GM19035 (cell line): ENCODE results near the gene RAF1.
"Not testable (repeated sequence)": the region's sequence is repeated elsewhere in the genome, so short reads cannot be mapped to it uniquely, and the experiment has no call there.

Experiments
- ATAC-seq: cut with Tn5 transposase; IDR thresholded peaks from one replicate; pipeline ENCODE4 v1.9.1; 2021; ENCODE audit not compliant: unreplicated experiment

Gene RAF1

GRCh38 chr3:12663936-12664908 lies at the start of gene RAF1:
RAF1 (minus strand) TSS chr3:12664117; CDS start chr3:12618721, 45,396 bp downstream.
- ATAC-seq, result peak; percentile 93

- ATAC-seq, result no peak
Measured at GRCh38 chr3:12710062-12710461, 46.1 kb upstream of the RAF1 start.

- no peak for ATAC-seq
Measured at GRCh38 chr3:12709334-12709733, 45.4 kb upstream of the RAF1 start.

- no peak for ATAC-seq
Measured at GRCh38 chr3:12708584-12709192, 44.8 kb upstream of the RAF1 start.

- ATAC-seq, result no peak
Measured at GRCh38 chr3:12707449-12707848, 43.5 kb upstream of the RAF1 start.

GRCh38 chr3:12706504-12707253 lies 42.8 kb upstream of the RAF1 start:
- peak; percentile 90 for ATAC-seq

GRCh38 chr3:12705981-12706380 lies 42.1 kb upstream of the RAF1 start:
- no peak for ATAC-seq

GRCh38 chr3:12705374-12705926 lies 41.5 kb upstream of the RAF1 start:
- ATAC-seq, result no peak

- no peak for ATAC-seq
Measured at GRCh38 chr3:12702501-12702900, 38.6 kb upstream of the RAF1 start.

GRCh38 chr3:12701601-12702000 lies 37.7 kb upstream of the RAF1 start:
- ATAC-seq, result not testable (repeated sequence)

GRCh38 chr3:12700800-12701199 lies 36.9 kb upstream of the RAF1 start:
- no peak for ATAC-seq

GRCh38 chr3:12695916-12696315 lies 32.0 kb upstream of the RAF1 start:
- ATAC-seq, result no peak

GRCh38 chr3:12695112-12695511 lies 31.2 kb upstream of the RAF1 start:
- no peak for ATAC-seq

- ATAC-seq, result no peak
Measured at GRCh38 chr3:12692444-12692843, 28.5 kb upstream of the RAF1 start.

GRCh38 chr3:12689997-12690711 lies 26.2 kb upstream of the RAF1 start:
- no peak for ATAC-seq

GRCh38 chr3:12687948-12688347 lies 24.0 kb upstream of the RAF1 start:
- no peak for ATAC-seq

GRCh38 chr3:12686096-12686495 lies 22.2 kb upstream of the RAF1 start:
- no peak for ATAC-seq

GRCh38 chr3:12681943-12682390 lies 18.1 kb upstream of the RAF1 start:
- no peak for ATAC-seq

GRCh38 chr3:12681089-12681942 lies 17.4 kb upstream of the RAF1 start:
- ATAC-seq, result no peak

GRCh38 chr3:12679468-12679867 lies 15.6 kb upstream of the RAF1 start:
- ATAC-seq, result no peak
